Parietal lobe (tissue), 1 donor: ENCODE data around the gene FAM168B. TPM values are rescaled to one million over a fixed set of nuclear protein-coding genes. Genes with fewer than 3 reads are reported as not detected.

Experiments
- total RNA-seq: library from RNA; depleted of rRNA; stranded (reverse); fragments of >200 nt; gene quantifications from one replicate; pipeline ENCODE4 v1.2.3, GENCODE V29; 2014

The FAM168B gene, protein sequence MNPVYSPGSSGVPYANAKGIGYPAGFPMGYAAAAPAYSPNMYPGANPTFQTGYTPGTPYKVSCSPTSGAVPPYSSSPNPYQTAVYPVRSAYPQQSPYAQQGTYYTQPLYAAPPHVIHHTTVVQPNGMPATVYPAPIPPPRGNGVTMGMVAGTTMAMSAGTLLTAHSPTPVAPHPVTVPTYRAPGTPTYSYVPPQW
- 121 TPM for total RNA-seq

GRCh38 chr2:131093006-131093695 is at the start of gene FAM168B:
Gene FAM168B (minus strand): TSS chr2:131093460. CDS start chr2:131082646, 10,814 bp downstream.

DNA sequence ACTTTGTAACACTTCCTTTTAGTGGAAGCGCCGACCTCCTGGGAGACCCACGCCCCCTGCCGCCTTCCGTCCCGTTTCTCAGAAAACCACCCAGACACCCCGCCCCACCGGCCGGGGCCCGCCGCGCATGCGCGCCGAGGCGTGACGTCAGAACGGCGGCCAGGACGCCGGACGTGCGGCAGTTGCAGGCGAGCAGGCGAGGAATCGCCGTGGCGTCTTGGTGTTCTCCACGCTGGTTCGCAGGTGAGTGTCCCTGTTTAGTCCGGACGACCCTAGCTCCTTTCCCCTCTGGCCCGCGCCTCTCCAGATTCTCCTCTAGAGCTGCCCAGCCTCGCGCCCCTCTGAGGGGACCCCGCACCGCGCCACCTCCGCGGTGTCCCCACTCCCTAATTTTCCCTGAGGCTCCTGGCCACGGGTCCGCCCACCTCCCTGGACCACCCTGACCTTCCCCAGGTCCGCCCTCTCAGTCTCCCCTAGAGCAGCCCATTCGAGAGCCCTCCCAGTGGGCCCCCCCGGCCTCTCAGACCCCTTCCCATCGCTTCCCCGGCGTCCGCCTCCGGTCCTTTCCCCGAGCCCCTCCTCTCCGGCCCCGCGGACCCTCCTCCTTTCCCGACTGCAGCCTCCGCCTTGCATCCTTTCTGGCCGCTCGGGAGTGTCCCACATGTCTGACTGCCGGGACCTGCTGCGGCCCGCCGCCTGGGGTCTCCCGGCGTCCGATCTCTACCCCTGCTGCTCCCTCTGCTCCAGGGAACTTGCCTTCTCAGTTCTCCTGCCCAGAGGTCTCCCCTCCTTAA is 12.1 kb upstream of the FAM168B start, which contains the start of gene PLEKHB2:
PLEKHB2 (plus strand) TSS at position 181 of the 794 bp plus-strand sequence. CDS start 15,606 bp downstream, outside the sequence.

Other genes starting within 250 kb of the FAM168B start
- gene PLEKHB2, start 11.9 kb upstream of the FAM168B start, total RNA-seq = 110 TPM
- under 0.01 TPM for gene POTEE, start 116.1 kb upstream of the FAM168B start, total RNA-seq